Measurements from ENCODE around the gene MYOT.

DNA sequence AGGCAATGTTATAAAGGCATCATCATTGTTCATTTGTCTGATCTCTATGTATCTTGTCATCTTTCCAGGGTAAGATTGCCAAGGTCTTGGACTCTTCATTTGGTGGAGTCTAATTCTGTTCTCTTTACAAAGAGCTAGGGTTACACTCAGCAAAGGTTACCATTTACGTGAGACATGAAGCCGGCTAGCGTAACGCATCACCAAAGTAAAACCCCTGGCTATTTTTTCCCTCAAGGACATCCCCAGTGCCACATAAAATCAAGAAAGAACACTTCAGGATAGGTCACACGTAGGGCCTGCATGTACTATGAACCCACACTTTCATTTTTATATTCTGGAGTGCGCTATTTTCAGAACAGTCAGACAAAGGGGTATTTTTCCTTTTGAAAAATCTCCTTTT lies 20.0 kb upstream of the MYOT start:
- no peak for TF ChIP-seq POLR2A (IDR thresholded peaks at IDR 0.05)
- no peak for TF ChIP-seq CTCF (IDR thresholded peaks at IDR 0.05)

All from esophagus squamous epithelium (tissue), 4 donors.